B cell (primary cell): ENCODE results near the gene FIBP. TPM values are rescaled to one million over a fixed set of nuclear protein-coding genes. Genes with fewer than 3 reads are reported as not detected.

Experiments
- ATAC-seq: fragments of 200-7000 bp; cut with Tn5 transposase; one replicate; pipeline ENCODE4 v1.10.0; 2021; ENCODE audit warnings: low read depth, mild to moderate bottlenecking, moderate number of reproducible peaks, moderate library complexity
- CTCF ChIA-PET: fragments of 350-600 bp; sonication (Branson Sonifier 250); formaldehyde crosslinking; loops from one replicate; lab custom pipeline; 2021; ENCODE audit warnings: antibody characterized with exemption, inconsistent platforms; lab: Charles Lee
- POLR2A ChIA-PET: fragments of 350-600 bp; sonication (Branson Sonifier 250); formaldehyde crosslinking; loops from one replicate; lab custom pipeline; 2021; ENCODE audit warnings: antibody characterized with exemption; lab: Charles Lee
- DNase-seq: peaks from one replicate; pipeline ENCODE4 v3.0.0; 2013
- H2AFZ ChIP-seq: 2 replicates; pipeline ENCODE4 v1.6.1; 2012; ENCODE audit warnings: mild to moderate bottlenecking, low read depth, low read length; ENCODE audit not compliant: insufficient read depth, poor library complexity, severe bottlenecking
- H3K27ac ChIP-seq, 2 donors: 1 replicate in 1 of 2; 2 replicates in 1 of 2; pipeline ENCODE4 v1.5.1; 2012 to 2013; ENCODE audit warnings: low read length in 2 of 2, mild to moderate bottlenecking in 2 of 2, moderate library complexity in 1 of 2
- H3K27me3 ChIP-seq, 4 experiments: fragments of 200-600 bp in 1 of 4; sonication (generic) in 1 of 4; replicated peaks in 1 of 4; 1 replicate in 2 of 4; 2 replicates in 2 of 4; pipeline versions ENCODE4 v1.6.1 to v1.7.0; 2013 to 2016; ENCODE audit warnings: low read length in 3 of 4, mild to moderate bottlenecking in 2 of 4, mixed read lengths in 1 of 4, moderate library complexity in 1 of 4; ENCODE audit not compliant: insufficient read depth in 4 of 4, control insufficient read depth in 3 of 4; ENCODE audit errors: control extremely low read depth in 1 of 4
- H3K36me3 ChIP-seq, 2 experiments: replicated peaks in 1 of 2; 1 replicate in 1 of 2; 2 replicates in 1 of 2; pipeline versions ENCODE4 v1.6.1 to v1.7.1; 2013; ENCODE audit warnings: low read length in 1 of 2; ENCODE audit not compliant: insufficient read depth in 2 of 2, control insufficient read depth in 1 of 2; ENCODE audit errors: control extremely low read depth in 1 of 2, extremely low read depth in 1 of 2
- H3K4me1 ChIP-seq, 2 donors: fragments of 200-600 bp in 1 of 2; sonication (generic) in 1 of 2; 1 replicate in 1 of 2; 2 replicates in 1 of 2; pipeline versions ENCODE4 v1.5.1 to v1.6.1; 2013 to 2017; ENCODE audit warnings: low read length in 2 of 2; ENCODE audit not compliant: control insufficient read depth in 2 of 2, insufficient read depth in 2 of 2
- H3K4me2 ChIP-seq: replicated peaks from 2 replicates; pipeline ENCODE3; 2012; ENCODE audit warnings: mild to moderate bottlenecking, low read depth, low read length; ENCODE audit not compliant: poor library complexity, severe bottlenecking
- H3K4me3 ChIP-seq, 5 experiments: fragments of 200-600 bp in 1 of 5; sonication (generic) in 1 of 5; 1 replicate in 3 of 5; 2 replicates in 2 of 5; pipeline versions ENCODE4 v1.5.1 to v1.7.0; 2011 to 2016; ENCODE audit warnings: low read length in 4 of 5, mild to moderate bottlenecking in 4 of 5, low read depth in 2 of 5, control low read depth in 1 of 5, moderate library complexity in 1 of 5; ENCODE audit not compliant: insufficient read depth in 1 of 5; ENCODE audit errors: control extremely low read depth in 1 of 5, extremely low read depth in 1 of 5
- H3K79me2 ChIP-seq: fragments of 200-600 bp; sonication (generic); one replicate; pipeline ENCODE4 v1.6.0; 2016; ENCODE audit warnings: low read length; ENCODE audit not compliant: control insufficient read depth, insufficient read depth
- H3K9ac ChIP-seq: fragments of 200-600 bp; sonication (generic); 2 replicates; pipeline ENCODE4 v1.6.1; 2017; ENCODE audit warnings: mild to moderate bottlenecking, low read length, moderate library complexity
- H3K9me3 ChIP-seq, 3 donors: one replicate each; pipeline versions ENCODE4 v1.6.1 to v1.7.1; 2013; ENCODE audit warnings: low read length in 2 of 3; ENCODE audit not compliant: control insufficient read depth in 2 of 3, insufficient read depth in 1 of 3; ENCODE audit errors: control extremely low read depth in 1 of 3
- H4K20me1 ChIP-seq: 2 replicates; pipeline ENCODE4 v1.6.0; 2012; ENCODE audit warnings: mild to moderate bottlenecking, low read length; ENCODE audit not compliant: insufficient read depth, control insufficient read depth, poor library complexity, severe bottlenecking
- H3K27ac Mint-ChIP-seq: one replicate; pipeline ENCODE4 v1.8.0; 2021; ENCODE audit warnings: mixed read lengths
- H3K27me3 Mint-ChIP-seq: one replicate; pipeline ENCODE4 v1.8.0; 2021; ENCODE audit warnings: mixed read lengths
- H3K4me1 Mint-ChIP-seq: one replicate; pipeline ENCODE4 v1.8.0; 2021; ENCODE audit warnings: mixed read lengths
- H3K4me3 Mint-ChIP-seq: one replicate; pipeline ENCODE4 v1.8.0; 2021; ENCODE audit warnings: mixed read lengths
- H3K9me3 Mint-ChIP-seq: one replicate; pipeline ENCODE4 v1.8.0; 2022; ENCODE audit warnings: mixed read lengths; ENCODE audit not compliant: insufficient read depth
- CTCF ChIP-seq: fragments of 200-600 bp; IDR thresholded peaks from one replicate; pipeline ENCODE4 v1.8.0; 2022; ENCODE audit warnings: antibody characterized with exemption, mild to moderate bottlenecking
- EZH2 ChIP-seq: IDR thresholded peaks from 2 replicates; pipeline ENCODE4 v1.6.1; 2012; ENCODE audit warnings: borderline replicate concordance, low read depth, mild to moderate bottlenecking, moderate library complexity, low read length; ENCODE audit not compliant: insufficient read depth, poor library complexity, severe bottlenecking
- WGBS: methylation state at CpG from one replicate; pipeline ENCODE4 v1.1.5; 2013; ENCODE audit warnings: missing lambda C conversion rate; ENCODE audit not compliant: insufficient coverage; 5-methylcytosine and 5-hydroxymethylcytosine counted together
- intact Hi-C: fragments of 100-400 bp; cut with micrococcal nuclease; formaldehyde crosslinking; loops from one replicate; pipeline ENCODE4 v1.10.0; 2022
- polyA plus RNA-seq: library from polyadenylated mRNA; depleted of rRNA; stranded (reverse); fragments of >200 nt; gene quantifications from 2 replicates; pipeline ENCODE4 v1.2.3, GENCODE V29; 2012
- total RNA-seq, 2 donors: library from RNA; stranded (reverse); fragments of 120-200 nt in 1 of 2; gene quantifications; 1 replicate in 1 of 2; 2 replicates in 1 of 2; pipeline versions ENCODE4 v1.2.3 to v1.2.4, GENCODE V29; 2013 to 2022

The FIBP gene
- total and polyA plus RNA-seq, 2 donors (not counting 1 experiment from before 2014, with no cell fraction given): 63.4 to 128 TPM

- Mint-ChIP-seq H3K4me1 (peaks cover 38% of the 10 kb centered on the region), H3K27me3 (no peaks in the 10 kb centered on the region), H3K27ac (peak within 1 kb of the TSS; percentile 98), H3K4me3 (peak within 1 kb of the TSS; percentile 92), H3K9me3 (no peaks in the 10 kb centered on the region)
- H3K9me3 ChIP-seq: no peaks in the 10 kb centered on the region
- H3K27ac ChIP-seq: peak within 1 kb of the TSS; percentile 77 to 89
- peak; percentile 96 for DNase-seq
- H3K4me3 ChIP-seq: peak within 1 kb of the TSS; percentile 81 to 98 (median 95)
- H3K4me1 ChIP-seq: peaks cover 27 to 46% of the 10 kb centered on the region in 2 donors
- POLR2A ChIA-PET: interaction anchor here (0.8 to 4.8 kb wide), 17 partner anchors 10 to 743 kb away, joined by 3 to 65 read pairs (median 8); partner anchors contain the start of genes BANF1, C11orf68, CCDC85B and EIF1AD
- peak within 1 kb of the TSS; percentile 85 for H2AFZ ChIP-seq
- peak; percentile 25 for ATAC-seq
- H3K9ac ChIP-seq: peak within 1 kb of the TSS; percentile 79
- peak within 1 kb of the TSS; percentile 94 for H3K4me2 ChIP-seq
- TF ChIP-seq CTCF (peak; percentile 96), EZH2 (no peak)
- H3K79me2 ChIP-seq: peaks cover 50% of the 10 kb centered on the region
- no peaks in the 10 kb centered on the region for H3K27me3 ChIP-seq
- peaks cover 56% of the 10 kb centered on the region for H4K20me1 ChIP-seq
- intact Hi-C loops: loop anchor here (1.0 kb wide), 3 partner anchors 24 to 129 kb away; partner anchors contain the start of gene FIBP
- under 1% methylated on average over 78 of the region's 78 CpGs for WGBS
- CTCF ChIA-PET: interaction anchor here (0.5 to 8.6 kb wide), 32 partner anchors 10 to 529 kb away, joined by 3 to 244 read pairs (median 4); partner anchors contain the start of genes AP5B1, BANF1, C11orf68 and CCDC85B
- H3K36me3 ChIP-seq: peaks cover 0 to 53% of the 10 kb centered on the region in 2 experiments
These were observed 27.8 kb downstream of the FIBP start, which contains the start of gene MUS81 for GRCh38 chr11:65860278-65861164. Gene MUS81, plus strand, starts transcription at chr11:65860433. Its CDS starts 321 bp downstream, at chr11:65860754.
